ENCODE results near the gene MCU. TPM values are rescaled to one million over a fixed set of nuclear protein-coding genes. Genes with fewer than 3 reads are reported as not detected.
"Not testable (repeated sequence)": the region's sequence is repeated elsewhere in the genome, so short reads cannot be mapped to it uniquely, and the experiment has no call there.

MCU gene
- total RNA-seq, 1 experiment from 2014 or later = 37.2 TPM

GRCh38 chr10:72898616-72899015 lies 206.7 kb downstream of the MCU start:
- no peak overlapping the region for H3K27ac Mint-ChIP-seq
- ATAC-seq (no peak), DNase-seq (ENCODE audit: low spot score) (no peak)
- H3K9me3 Mint-ChIP-seq = peaks cover 2% of the 10 kb centered on the region
- CTCF ChIA-PET = no interaction called here
- H3K36me3 Mint-ChIP-seq = peaks cover 2% of the 10 kb centered on the region
- TF ChIP-seq, protein P1, sequence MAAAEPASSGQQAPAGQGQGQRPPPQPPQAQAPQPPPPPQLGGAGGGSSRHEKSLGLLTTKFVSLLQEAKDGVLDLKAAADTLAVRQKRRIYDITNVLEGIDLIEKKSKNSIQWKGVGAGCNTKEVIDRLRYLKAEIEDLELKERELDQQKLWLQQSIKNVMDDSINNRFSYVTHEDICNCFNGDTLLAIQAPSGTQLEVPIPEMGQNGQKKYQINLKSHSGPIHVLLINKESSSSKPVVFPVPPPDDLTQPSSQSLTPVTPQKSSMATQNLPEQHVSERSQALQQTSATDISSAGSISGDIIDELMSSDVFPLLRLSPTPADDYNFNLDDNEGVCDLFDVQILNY (CRISPR knock-in tag; IDR thresholded peaks at IDR 0.05) = no peak
- TF ChIP-seq TEAD4 (CRISPR knock-in tag; IDR thresholded peaks at IDR 0.05) (no peak), HMGA2 (CRISPR knock-in tag; IDR thresholded peaks at IDR 0.05) (no peak), ATF2 (CRISPR knock-in tag; IDR thresholded peaks at IDR 0.05; ENCODE audit: borderline replicate concordance, low read depth) (no peak), ESRRA (CRISPR knock-in tag; IDR thresholded peaks at IDR 0.05; ENCODE audit: borderline replicate concordance) (no peak), ARID4B (CRISPR knock-in tag; IDR thresholded peaks at IDR 0.05; ENCODE audit: borderline replicate concordance) (no peak), ZNF121 (CRISPR knock-in tag; IDR thresholded peaks at IDR 0.05) (no peak), ZBTB43 (CRISPR knock-in tag; IDR thresholded peaks at IDR 0.05) (no peak), NR1H2 (CRISPR knock-in tag; IDR thresholded peaks at IDR 0.05) (no peak), TCF7 (CRISPR knock-in tag; IDR thresholded peaks at IDR 0.05; ENCODE audit: low read depth) (no peak), SP1 (CRISPR knock-in tag; conservative IDR thresholded peaks at IDR 0.05) (no peak), ATF3 (CRISPR knock-in tag; conservative IDR thresholded peaks at IDR 0.05) (no peak), ZNF219 (CRISPR knock-in tag; IDR thresholded peaks at IDR 0.05; ENCODE audit: borderline replicate concordance) (no peak)
- TF ChIP-seq, protein P2, sequence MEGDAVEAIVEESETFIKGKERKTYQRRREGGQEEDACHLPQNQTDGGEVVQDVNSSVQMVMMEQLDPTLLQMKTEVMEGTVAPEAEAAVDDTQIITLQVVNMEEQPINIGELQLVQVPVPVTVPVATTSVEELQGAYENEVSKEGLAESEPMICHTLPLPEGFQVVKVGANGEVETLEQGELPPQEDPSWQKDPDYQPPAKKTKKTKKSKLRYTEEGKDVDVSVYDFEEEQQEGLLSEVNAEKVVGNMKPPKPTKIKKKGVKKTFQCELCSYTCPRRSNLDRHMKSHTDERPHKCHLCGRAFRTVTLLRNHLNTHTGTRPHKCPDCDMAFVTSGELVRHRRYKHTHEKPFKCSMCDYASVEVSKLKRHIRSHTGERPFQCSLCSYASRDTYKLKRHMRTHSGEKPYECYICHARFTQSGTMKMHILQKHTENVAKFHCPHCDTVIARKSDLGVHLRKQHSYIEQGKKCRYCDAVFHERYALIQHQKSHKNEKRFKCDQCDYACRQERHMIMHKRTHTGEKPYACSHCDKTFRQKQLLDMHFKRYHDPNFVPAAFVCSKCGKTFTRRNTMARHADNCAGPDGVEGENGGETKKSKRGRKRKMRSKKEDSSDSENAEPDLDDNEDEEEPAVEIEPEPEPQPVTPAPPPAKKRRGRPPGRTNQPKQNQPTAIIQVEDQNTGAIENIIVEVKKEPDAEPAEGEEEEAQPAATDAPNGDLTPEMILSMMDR (IDR thresholded peaks at IDR 0.05) = no peak
- TF ChIP-seq, protein P3, sequence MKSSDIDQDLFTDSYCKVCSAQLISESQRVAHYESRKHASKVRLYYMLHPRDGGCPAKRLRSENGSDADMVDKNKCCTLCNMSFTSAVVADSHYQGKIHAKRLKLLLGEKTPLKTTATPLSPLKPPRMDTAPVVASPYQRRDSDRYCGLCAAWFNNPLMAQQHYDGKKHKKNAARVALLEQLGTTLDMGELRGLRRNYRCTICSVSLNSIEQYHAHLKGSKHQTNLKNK (CRISPR knock-in tag; IDR thresholded peaks at IDR 0.05) = no peak
- no peak overlapping the region for H3K4me3 Mint-ChIP-seq
- POLR2A ChIA-PET = no interaction called here
- H3K4me1 Mint-ChIP-seq = no peaks in the 10 kb centered on the region
- no peaks in the 10 kb centered on the region for H3K27me3 Mint-ChIP-seq (ENCODE audit: low read depth)

DNA sequence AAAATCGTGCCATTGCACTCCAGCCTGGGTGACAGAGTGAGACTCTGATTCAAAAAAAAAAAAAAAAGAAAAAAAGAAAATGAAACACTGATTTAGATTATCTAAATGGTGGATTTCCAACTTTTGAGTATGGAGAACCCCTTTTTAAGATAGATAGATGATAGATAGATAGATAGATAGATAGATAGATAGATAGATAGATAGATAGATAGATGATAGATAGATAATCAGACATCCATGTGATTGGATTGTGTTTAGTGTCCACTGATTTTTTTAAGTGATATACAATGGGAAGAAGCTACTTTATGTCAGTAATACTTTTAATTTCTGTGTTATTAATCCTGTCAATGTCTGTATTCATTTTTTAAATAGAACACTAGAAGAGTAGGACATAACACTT lies 207.6 kb downstream of the MCU start:
- POLR2A ChIA-PET = no interaction called here
- Mint-ChIP-seq H3K36me3 (peaks cover 8% of the 10 kb centered on the region), H3K27me3 (ENCODE audit: low read depth) (no peaks in the 10 kb centered on the region), H3K9me3 (peaks cover 11% of the 10 kb centered on the region), H3K4me1 (no peaks in the 10 kb centered on the region), H3K27ac (no peak overlapping the region), H3K4me3 (no peak overlapping the region)
- no peak for ATAC-seq
- CTCF ChIA-PET = no interaction called here
- TF ChIP-seq HMGA2 (CRISPR knock-in tag; IDR thresholded peaks at IDR 0.05) (no peak), IRF2 (CRISPR knock-in tag; IDR thresholded peaks at IDR 0.05; ENCODE audit: borderline replicate concordance, low read depth) (no peak)
- DNase-seq (ENCODE audit: low spot score) = no peak

DNA sequence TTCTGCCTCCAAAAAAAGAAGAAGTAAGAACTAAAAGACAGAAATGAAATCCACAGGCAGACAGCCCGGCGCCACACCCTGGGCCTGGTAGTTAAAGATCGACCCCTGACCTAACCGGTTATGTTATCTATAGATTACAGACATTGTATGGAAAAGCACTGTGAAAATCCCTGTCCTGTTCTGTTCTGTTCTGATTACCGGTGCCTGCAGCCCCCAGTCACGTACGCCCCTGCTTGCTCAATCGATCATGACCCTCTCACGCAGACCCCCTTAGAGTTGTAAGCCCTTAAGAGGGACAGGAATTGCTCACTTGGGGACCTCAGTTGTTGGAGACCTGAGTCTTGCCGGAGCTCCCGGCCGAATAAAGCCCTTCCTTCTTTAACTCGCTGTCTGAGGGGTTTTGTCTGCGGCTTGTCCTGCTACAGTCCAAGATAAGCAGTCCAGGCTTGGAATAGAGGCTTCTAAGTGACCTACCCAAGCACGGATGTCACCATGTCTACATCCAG lies 212.1 kb downstream of the MCU start:
- H3K27me3 Mint-ChIP-seq (ENCODE audit: low read depth); H3K36me3 Mint-ChIP-seq; H3K4me1 Mint-ChIP-seq; ATAC-seq; H3K27ac Mint-ChIP-seq; CTCF ChIA-PET; DNase-seq (ENCODE audit: low spot score); H3K4me3 Mint-ChIP-seq; POLR2A ChIA-PET: not testable (repeated sequence)
- H3K9me3 Mint-ChIP-seq = peaks cover 15% of the 10 kb centered on the region
